Liver (tissue), 3 donors: ENCODE data around the gene EP300.

ENCODE experiments used
- EGR1 ChIP-seq, 2 donors: IDR thresholded peaks; 2 replicates each; pipeline ENCODE4 v1.6.1; 2016 to 2018; ENCODE audit warnings: antibody characterized with exemption in 2 of 2, low read depth in 2 of 2
- GABPA ChIP-seq, 2 donors: IDR thresholded peaks in 1 of 2; conservative IDR thresholded peaks in 1 of 2; 2 replicates each; pipeline ENCODE4 v1.6.1; 2016; ENCODE audit warnings: antibody characterized with exemption in 2 of 2, mild to moderate bottlenecking in 1 of 2, moderate library complexity in 1 of 2
- RAD21 ChIP-seq, 2 donors: IDR thresholded peaks; 2 replicates each; pipeline ENCODE4 v1.6.1; 2016; ENCODE audit warnings: antibody characterized with exemption in 2 of 2, mild to moderate bottlenecking in 2 of 2
- YY1 ChIP-seq: IDR thresholded peaks from 2 replicates; pipeline ENCODE4 v1.6.1; 2016; ENCODE audit warnings: antibody characterized with exemption, mild to moderate bottlenecking
- TF ChIP-seq, protein P1 (sequence below): IDR thresholded peaks from 2 replicates; pipeline ENCODE4 v1.6.1; 2016; ENCODE audit warnings: antibody characterized with exemption
- TF ChIP-seq, protein P2 (sequence below): IDR thresholded peaks from 2 replicates; pipeline ENCODE4 v1.6.1; 2016; ENCODE audit warnings: antibody characterized with exemption, mild to moderate bottlenecking
- TF ChIP-seq, protein P3 (sequence below): fragments of 150-350 bp; IDR thresholded peaks from 2 replicates; pipeline ENCODE4 v1.5.1; 2017; ENCODE audit warnings: improper control_type of control experiment, low read depth, low read length; ENCODE audit not compliant: missing input control
- TF ChIP-seq, protein P4 (sequence below): IDR thresholded peaks from 2 replicates; pipeline ENCODE4 v1.6.1; 2016; ENCODE audit warnings: antibody characterized with exemption
- donor health status: healthy.
- donor health status: healthy.

DNA sequence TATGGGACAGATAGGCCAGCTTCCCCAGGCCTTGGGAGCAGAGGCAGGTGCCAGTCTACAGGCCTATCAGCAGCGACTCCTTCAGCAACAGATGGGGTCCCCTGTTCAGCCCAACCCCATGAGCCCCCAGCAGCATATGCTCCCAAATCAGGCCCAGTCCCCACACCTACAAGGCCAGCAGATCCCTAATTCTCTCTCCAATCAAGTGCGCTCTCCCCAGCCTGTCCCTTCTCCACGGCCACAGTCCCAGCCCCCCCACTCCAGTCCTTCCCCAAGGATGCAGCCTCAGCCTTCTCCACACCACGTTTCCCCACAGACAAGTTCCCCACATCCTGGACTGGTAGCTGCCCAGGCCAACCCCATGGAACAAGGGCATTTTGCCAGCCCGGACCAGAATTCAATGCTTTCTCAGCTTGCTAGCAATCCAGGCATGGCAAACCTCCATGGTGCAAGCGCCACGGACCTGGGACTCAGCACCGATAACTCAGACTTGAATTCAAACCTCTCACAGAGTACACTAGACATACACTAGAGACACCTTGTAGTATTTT lies 86.1 kb downstream of the EP300 start:
- no peak for TF ChIP-seq EGR1 (IDR thresholded peaks at IDR 0.05; ENCODE audit: low read depth in 2 of 2)
- TF ChIP-seq, protein P1, sequence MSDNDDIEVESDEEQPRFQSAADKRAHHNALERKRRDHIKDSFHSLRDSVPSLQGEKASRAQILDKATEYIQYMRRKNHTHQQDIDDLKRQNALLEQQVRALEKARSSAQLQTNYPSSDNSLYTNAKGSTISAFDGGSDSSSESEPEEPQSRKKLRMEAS, result no peak
- TF ChIP-seq RAD21 (IDR thresholded peaks at IDR 0.05), result peak in 1 of 2 donors; percentile 38
- TF ChIP-seq, protein P2, sequence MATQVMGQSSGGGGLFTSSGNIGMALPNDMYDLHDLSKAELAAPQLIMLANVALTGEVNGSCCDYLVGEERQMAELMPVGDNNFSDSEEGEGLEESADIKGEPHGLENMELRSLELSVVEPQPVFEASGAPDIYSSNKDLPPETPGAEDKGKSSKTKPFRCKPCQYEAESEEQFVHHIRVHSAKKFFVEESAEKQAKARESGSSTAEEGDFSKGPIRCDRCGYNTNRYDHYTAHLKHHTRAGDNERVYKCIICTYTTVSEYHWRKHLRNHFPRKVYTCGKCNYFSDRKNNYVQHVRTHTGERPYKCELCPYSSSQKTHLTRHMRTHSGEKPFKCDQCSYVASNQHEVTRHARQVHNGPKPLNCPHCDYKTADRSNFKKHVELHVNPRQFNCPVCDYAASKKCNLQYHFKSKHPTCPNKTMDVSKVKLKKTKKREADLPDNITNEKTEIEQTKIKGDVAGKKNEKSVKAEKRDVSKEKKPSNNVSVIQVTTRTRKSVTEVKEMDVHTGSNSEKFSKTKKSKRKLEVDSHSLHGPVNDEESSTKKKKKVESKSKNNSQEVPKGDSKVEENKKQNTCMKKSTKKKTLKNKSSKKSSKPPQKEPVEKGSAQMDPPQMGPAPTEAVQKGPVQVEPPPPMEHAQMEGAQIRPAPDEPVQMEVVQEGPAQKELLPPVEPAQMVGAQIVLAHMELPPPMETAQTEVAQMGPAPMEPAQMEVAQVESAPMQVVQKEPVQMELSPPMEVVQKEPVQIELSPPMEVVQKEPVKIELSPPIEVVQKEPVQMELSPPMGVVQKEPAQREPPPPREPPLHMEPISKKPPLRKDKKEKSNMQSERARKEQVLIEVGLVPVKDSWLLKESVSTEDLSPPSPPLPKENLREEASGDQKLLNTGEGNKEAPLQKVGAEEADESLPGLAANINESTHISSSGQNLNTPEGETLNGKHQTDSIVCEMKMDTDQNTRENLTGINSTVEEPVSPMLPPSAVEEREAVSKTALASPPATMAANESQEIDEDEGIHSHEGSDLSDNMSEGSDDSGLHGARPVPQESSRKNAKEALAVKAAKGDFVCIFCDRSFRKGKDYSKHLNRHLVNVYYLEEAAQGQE, result no peak
- TF ChIP-seq, protein P3, sequence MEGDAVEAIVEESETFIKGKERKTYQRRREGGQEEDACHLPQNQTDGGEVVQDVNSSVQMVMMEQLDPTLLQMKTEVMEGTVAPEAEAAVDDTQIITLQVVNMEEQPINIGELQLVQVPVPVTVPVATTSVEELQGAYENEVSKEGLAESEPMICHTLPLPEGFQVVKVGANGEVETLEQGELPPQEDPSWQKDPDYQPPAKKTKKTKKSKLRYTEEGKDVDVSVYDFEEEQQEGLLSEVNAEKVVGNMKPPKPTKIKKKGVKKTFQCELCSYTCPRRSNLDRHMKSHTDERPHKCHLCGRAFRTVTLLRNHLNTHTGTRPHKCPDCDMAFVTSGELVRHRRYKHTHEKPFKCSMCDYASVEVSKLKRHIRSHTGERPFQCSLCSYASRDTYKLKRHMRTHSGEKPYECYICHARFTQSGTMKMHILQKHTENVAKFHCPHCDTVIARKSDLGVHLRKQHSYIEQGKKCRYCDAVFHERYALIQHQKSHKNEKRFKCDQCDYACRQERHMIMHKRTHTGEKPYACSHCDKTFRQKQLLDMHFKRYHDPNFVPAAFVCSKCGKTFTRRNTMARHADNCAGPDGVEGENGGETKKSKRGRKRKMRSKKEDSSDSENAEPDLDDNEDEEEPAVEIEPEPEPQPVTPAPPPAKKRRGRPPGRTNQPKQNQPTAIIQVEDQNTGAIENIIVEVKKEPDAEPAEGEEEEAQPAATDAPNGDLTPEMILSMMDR, result no peak
- TF ChIP-seq, protein P4, sequence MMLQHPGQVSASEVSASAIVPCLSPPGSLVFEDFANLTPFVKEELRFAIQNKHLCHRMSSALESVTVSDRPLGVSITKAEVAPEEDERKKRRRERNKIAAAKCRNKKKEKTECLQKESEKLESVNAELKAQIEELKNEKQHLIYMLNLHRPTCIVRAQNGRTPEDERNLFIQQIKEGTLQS, result no peak
- TF ChIP-seq GABPA (IDR thresholded peaks at IDR 0.05 in 1 of 2, conservative IDR thresholded peaks at IDR 0.05 in 1 of 2), result no peak
- TF ChIP-seq YY1, result no peak
